GM19395 (cell line): ENCODE measurements around the gene GPR68.
"Not testable (repeated sequence)": the region's sequence is repeated elsewhere in the genome, so short reads cannot be mapped to it uniquely, and the experiment has no call there.

Experiments used
- ATAC-seq: cut with Tn5 transposase; IDR thresholded peaks from one replicate; pipeline ENCODE4 v1.9.1; 2021; ENCODE audit warnings: mild to moderate bottlenecking, moderate library complexity; ENCODE audit not compliant: unreplicated experiment

Gene GPR68

GRCh38 chr14:91230397-91231035 lies 14.0 kb downstream of the GPR68 start:
- ATAC-seq, result no peak

DNA sequence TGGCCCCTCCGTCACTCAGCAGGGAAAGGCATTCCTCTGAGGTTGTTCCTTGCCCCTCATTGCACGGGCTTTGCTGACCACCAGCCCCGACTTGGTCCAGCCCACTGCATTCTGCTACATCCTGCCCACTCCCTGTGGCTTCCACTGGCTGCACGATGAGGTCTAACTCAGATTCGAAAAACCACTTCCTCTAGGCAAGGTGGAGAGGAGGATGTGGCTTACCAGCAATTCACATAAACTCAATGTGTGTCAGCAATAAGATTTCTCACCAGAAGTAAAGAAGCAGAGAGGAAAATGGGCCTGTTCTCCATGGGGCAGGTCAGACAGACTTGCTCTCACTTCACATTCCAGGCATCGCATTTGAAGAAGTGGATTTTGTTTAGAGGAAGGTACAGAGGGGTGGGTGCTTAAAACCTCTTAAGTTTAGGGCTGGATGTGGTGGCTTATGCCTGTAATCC lies 14.7 kb downstream of the GPR68 start:
- ATAC-seq, result peak; percentile 84

DNA sequence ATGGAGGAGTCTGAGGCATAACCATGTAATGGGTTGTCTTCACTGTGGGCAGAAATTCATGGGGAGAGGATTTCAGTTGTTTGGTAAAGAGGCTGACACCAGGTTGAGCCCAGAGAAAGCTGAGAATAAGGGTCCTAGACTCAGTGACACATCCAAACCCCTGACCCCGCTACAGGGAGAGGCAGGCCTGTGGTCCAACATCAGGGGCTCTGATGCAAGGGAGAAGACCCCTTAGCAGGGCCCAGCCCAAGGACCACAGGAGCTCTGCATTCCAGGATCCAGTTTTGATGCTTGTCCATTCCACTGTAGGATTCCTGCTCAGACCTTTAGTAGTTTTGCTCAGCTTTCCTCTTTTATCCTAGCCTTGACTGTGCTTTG lies 15.5 kb downstream of the GPR68 start:
- ATAC-seq, result no peak

DNA sequence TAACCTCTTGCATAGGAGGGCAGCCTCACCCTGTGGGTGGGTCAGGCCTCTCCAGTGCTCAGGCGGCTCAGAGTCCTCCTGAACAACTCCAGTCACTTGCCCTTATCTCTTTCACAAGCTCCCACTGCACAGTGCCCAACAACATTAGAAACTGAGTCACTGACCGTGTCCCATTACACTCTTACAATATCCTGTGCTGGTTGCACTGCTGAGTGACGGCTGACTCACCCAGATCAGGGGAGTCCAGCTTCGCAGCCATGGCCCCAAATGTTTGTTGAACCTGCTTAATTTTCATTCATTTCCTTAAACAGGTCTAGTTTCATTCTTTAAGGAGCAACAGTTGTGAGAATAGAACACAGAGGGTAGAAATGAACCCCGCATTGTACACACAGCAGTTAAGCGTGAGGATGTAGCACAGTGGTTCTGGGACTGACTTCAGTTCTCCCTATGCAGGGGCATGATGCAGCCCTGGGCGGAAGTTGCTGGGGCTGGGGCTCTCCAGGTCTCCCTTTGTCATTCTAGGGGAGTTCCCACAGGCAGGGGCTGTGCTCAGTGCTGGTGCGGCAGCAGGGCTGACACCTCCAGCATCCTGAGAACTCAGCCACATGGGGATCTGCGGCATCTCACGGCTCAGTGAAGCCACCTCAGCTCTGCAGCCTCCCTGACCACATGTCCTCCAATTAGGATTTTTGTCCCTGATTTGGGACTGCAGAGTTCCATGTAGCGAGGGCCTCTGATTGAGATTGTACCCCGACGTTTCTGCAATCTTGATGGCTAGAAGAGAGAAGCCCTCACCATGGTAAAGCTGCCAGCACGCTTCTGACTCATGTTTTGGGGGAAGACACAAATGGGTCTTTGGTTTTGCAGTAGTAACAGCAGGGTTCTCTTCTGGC lies 16.1 kb downstream of the GPR68 start:
- peak; percentile 78 for ATAC-seq

- ATAC-seq, result no peak
These were observed 17.3 kb downstream of the GPR68 start for GRCh38 chr14:91227183-91227628.

- ATAC-seq, result not testable (repeated sequence)
These were observed 18.1 kb downstream of the GPR68 start for GRCh38 chr14:91226360-91226759.

DNA sequence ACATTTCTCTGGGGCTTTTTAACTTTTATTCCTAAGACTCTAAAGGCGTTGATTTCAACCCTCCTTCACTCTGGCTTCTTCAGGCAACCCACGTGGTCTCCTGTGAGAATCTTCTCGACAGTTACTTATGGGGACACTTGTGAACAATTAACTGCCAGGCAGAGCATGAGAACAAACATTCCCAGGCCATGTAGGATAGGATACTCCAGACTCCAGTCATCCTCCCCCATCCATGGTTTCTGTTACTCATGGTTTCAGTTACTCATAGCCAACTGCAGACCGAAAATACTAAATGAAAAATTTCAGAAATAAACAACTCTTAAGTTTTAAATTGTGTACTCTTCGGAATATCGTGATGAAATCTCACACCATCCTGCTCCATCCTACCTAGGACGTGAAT lies 19.5 kb downstream of the GPR68 start:
- ATAC-seq, result no peak

GRCh38 chr14:91223028-91223783 lies 21.3 kb downstream of the GPR68 start:
- ATAC-seq, result no peak

DNA sequence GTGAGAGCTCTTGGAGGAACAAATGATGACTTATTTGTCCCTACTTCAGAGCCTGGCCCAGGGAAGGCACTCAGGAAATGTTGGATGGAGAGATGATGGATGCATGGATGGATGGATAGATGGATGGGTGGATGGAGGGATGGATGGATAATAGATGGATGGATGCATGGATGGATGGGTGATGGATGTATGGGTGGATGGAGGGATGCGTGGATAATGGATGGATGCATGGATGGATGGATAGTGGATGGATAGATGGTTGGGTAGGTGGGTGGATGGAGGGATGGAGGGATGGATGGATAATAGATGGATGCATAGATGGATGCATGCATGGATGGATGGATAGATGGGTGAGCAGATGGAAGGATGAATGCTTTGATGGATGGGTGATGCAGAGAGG lies 23.2 kb downstream of the GPR68 start:
- no peak for ATAC-seq

DNA sequence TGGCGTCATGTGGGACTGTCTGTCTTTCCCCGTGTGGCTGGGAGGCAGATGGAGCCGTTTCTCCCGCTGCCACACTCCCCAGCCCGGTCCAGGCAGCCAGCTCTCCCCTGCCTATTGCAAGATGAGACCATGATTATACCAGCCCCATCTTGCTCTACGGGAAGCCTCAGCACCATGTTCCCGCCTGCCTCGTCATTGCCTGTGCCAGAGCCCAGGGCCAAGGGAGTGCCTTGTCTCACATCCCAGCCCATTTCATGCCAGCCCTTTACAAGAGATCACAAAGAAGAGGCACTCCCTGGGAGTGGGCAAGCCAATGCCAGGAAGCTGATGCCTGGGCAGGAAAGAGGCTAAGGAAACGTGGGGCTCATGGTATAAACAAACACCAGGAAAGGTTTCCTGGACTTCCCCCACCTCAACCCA lies 23.9 kb downstream of the GPR68 start:
- ATAC-seq, result no peak

GRCh38 chr14:91219517-91220389 lies 24.8 kb downstream of the GPR68 start:
- ATAC-seq, result no peak

DNA sequence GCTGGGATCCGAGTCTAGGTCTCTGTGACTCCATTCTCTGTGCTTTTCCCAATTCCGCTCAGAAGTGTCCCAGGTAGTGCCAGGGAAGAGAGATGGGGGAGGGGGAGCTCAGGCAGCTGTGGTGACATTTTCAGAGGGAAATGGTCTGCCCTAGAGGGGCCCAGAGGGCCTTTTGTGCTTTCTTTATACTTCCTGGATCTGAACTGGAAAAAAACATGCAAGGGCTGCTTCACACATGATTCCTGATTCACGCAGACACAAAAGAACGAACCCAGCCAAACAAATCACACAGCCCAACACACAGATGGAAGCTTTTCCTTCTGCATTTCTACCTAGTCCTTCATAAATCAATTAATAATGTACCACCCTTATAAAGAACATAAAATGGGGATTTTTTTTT lies 26.5 kb downstream of the GPR68 start:
- ATAC-seq, result no peak

DNA sequence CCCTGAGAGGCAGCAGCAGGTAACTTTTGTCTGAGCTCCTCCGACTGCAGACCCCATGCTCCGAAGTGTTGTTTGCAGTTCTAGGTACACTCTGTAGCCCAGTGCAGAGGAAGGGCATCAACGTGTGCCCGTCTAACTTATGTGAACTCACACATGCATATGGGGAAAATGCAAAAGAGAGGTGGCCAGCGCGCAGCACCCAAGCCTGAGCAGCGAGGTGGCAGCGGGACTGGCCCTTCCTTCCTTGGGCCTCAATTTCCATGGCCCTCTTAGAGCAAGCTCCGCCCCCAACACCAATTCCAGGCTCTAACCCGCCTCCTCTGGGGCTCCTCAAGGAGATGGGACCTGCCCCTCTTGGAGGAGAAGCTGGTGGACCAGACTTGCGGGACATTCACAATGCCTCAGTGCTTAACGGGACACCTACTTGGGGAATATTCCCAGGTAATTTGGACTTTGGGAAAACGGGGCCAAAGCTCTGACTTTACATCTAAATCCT lies 27.7 kb downstream of the GPR68 start:
- ATAC-seq, result no peak

DNA sequence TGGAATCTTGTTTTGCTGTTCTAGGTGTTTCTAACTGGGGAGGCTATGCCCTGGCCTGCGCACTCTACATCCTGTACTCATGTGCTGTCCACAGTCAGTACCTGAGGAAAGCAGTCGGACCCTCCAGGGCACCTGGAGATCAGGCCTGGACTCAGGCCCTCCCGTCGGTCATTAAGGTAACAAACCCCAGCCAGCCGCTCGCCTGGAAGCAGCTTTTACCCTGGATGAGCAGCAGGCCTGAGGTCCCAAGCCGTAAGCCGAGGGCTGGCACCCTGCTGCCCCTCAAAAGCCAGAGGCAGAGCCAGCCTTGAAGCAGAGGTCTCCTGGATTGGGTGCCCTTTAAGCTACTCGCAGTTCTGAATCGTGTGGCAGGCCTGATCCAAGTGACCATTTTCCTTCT lies 29.1 kb downstream of the GPR68 start:
- ATAC-seq, result no peak

- ATAC-seq, result no peak
These were observed 30.2 kb downstream of the GPR68 start for GRCh38 chr14:91214306-91214705.

DNA sequence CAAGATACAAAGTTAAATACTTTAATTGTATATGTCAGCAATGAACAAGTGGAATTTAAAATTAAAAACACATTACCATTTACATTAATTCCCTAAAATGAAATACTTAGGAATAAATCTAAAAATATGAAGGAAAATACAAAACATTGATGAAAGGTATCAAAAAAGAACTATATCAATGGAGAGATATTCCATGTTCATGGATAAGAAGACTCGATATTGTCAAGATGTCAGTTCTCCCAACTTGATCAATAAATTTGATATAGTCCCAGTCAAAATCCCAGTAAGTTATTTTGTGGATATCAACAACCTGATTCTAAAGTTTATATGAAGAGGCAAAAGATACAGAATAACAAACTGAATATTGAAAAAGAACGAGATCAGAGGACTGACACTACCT lies 33.5 kb downstream of the GPR68 start:
- no peak for ATAC-seq

- ATAC-seq, result no peak
These were observed 37.5 kb downstream of the GPR68 start for GRCh38 chr14:91207008-91207407.

DNA sequence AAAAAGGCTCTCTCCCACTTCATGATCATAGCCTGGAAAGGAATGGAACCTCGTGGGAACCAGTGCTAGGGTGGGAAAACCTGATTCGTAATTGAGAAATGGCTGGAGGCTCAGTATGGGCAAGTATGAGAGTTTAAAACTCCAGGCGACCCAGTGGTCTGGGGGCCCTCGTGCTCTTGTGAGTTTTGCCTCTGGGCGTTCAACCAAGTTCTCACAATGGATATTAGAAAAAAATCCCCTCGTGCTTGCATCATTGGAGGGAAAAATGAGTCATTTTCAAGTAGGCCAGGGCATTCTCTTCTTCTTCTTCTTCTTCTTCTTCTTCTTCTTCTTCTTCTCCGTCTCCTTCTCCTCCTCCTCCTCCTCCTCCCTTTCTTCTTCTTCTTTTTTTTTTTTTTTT lies 39.0 kb downstream of the GPR68 start:
- no peak for ATAC-seq

GRCh38 chr14:91204657-91205056 lies 39.8 kb downstream of the GPR68 start:
- ATAC-seq, result no peak

DNA sequence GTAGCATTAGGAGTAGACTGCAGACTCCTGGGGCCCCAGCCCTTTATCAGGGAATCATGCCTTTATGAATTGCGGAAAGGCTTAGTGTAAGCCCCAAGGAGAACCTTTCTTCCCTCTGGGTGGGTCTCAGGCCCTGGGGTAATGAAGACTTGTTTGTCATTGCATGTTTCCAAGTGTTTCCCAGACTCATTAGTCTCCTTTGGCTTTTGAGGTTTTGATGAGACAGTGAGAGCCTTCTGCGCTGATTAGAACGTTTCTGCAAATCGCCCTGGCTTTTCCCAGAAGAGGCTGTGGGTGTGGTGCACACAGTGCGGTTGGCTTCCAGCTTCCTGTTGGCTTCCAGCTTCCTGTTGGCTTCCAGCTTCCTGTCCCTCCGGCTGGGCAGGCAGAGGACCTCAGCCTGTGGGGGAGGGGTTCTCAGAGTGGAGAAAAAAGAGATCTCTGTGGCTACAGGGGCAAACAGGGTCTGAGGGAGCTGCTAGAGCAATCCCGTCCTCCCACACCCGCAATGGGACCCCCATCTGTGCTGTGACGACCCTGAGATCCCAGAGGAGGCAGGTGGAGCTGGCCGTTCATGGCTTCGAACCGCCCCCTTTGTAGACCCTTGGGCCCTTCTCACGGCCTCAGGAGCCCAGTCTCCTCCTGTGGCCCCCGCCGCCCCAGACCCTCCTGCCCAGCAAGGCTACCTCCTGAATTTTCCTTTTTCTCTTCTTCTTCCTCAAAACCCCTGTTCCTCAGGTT lies 42.1 kb downstream of the GPR68 start:
- ATAC-seq, result no peak
